Measurements from ENCODE around the gene MANEA.

MANEA gene

GRCh38 chr6:95577304-95578105 is at the start of gene MANEA:
MANEA (plus strand) TSS chr6:95577535; CDS start chr6:95586440, 8,905 bp downstream.
- no peaks in the 10 kb centered on the region for H3K36me3 ChIP-seq (ENCODE audit: insufficient read depth, low read length)
- H3K79me2 ChIP-seq (ENCODE audit: control insufficient read depth, insufficient read depth, low read length, unreplicated experiment), result peaks cover 20% of the 10 kb centered on the region

GRCh38 chr6:95529762-95530161 is 47.6 kb upstream of the MANEA start:
- no peaks in the 10 kb centered on the region for H3K4me1 ChIP-seq (ENCODE audit: control insufficient read depth, insufficient read depth, low read length, unreplicated experiment)
- no peak overlapping the region for H3K4me3 ChIP-seq (ENCODE audit: low read depth, low read length)
- no peaks in the 10 kb centered on the region for H3K36me3 ChIP-seq (ENCODE audit: insufficient read depth, low read length)
- no peak overlapping the region for H2AFZ ChIP-seq (ENCODE audit: low read length, unreplicated experiment)
- no peak overlapping the region for H3K27ac ChIP-seq (ENCODE audit: low read depth, low read length)
- H3K79me2 ChIP-seq (ENCODE audit: control insufficient read depth, insufficient read depth, low read length, unreplicated experiment), result no peaks in the 10 kb centered on the region
- no peaks in the 10 kb centered on the region for H3K27me3 ChIP-seq (ENCODE audit: insufficient read depth, low read length)

More at GRCh38 chr6:95577304-95578105, at the start of gene MANEA:
- H2AFZ ChIP-seq (ENCODE audit: low read length, unreplicated experiment), result peak within 1 kb of the TSS; percentile 92
- H3K27me3 ChIP-seq (ENCODE audit: insufficient read depth, low read length), result no peaks in the 10 kb centered on the region
- H3K27ac ChIP-seq (ENCODE audit: low read depth, low read length), result peak within 1 kb of the TSS; percentile 82
- peaks cover 12% of the 10 kb centered on the region for H3K4me1 ChIP-seq (ENCODE audit: control insufficient read depth, insufficient read depth, low read length, unreplicated experiment)
- H3K4me3 ChIP-seq (ENCODE audit: low read depth, low read length), result peak within 1 kb of the TSS; percentile 95

- Histone ChIP-seq H3K79me2 (ENCODE audit: control insufficient read depth, insufficient read depth, low read length, unreplicated experiment) (no peaks in the 10 kb centered on the region), H3K36me3 (ENCODE audit: insufficient read depth, low read length) (no peaks in the 10 kb centered on the region), H3K4me1 (ENCODE audit: control insufficient read depth, insufficient read depth, low read length, unreplicated experiment) (no peaks in the 10 kb centered on the region), H3K27ac (ENCODE audit: low read depth, low read length) (no peak overlapping the region), H3K27me3 (ENCODE audit: insufficient read depth, low read length) (no peaks in the 10 kb centered on the region), H2AFZ (ENCODE audit: low read length, unreplicated experiment) (no peak overlapping the region), H3K4me3 (ENCODE audit: low read depth, low read length) (no peak overlapping the region)
These were observed 47.0 kb upstream of the MANEA start for GRCh38 chr6:95530176-95530819.

GRCh38 chr6:95543798-95544197 is 33.5 kb upstream of the MANEA start:
- no peak overlapping the region for H3K4me3 ChIP-seq (ENCODE audit: low read depth, low read length)

GRCh38 chr6:95544517-95545225 is 32.7 kb upstream of the MANEA start:
- no peaks in the 10 kb centered on the region for H3K4me1 ChIP-seq (ENCODE audit: control insufficient read depth, insufficient read depth, low read length, unreplicated experiment)
- no peak overlapping the region for H2AFZ ChIP-seq (ENCODE audit: low read length, unreplicated experiment)
- H3K4me3 ChIP-seq (ENCODE audit: low read depth, low read length), result no peak overlapping the region
- no peak overlapping the region for H3K27ac ChIP-seq (ENCODE audit: low read depth, low read length)
- H3K27me3 ChIP-seq (ENCODE audit: insufficient read depth, low read length), result 0 out of 2 replicates have a peak, but pooled peaks cover 2% of the 10 kb centered on the region
- H3K79me2 ChIP-seq (ENCODE audit: control insufficient read depth, insufficient read depth, low read length, unreplicated experiment), result no peaks in the 10 kb centered on the region
- H3K36me3 ChIP-seq (ENCODE audit: insufficient read depth, low read length), result no peaks in the 10 kb centered on the region

More at GRCh38 chr6:95543798-95544197, 33.5 kb upstream of the MANEA start:
- Histone ChIP-seq H3K4me1 (ENCODE audit: control insufficient read depth, insufficient read depth, low read length, unreplicated experiment) (no peaks in the 10 kb centered on the region), H3K36me3 (ENCODE audit: insufficient read depth, low read length) (no peaks in the 10 kb centered on the region), H2AFZ (ENCODE audit: low read length, unreplicated experiment) (no peak overlapping the region), H3K27me3 (ENCODE audit: insufficient read depth, low read length) (0 out of 2 replicates have a peak, but pooled peaks cover 2% of the 10 kb centered on the region), H3K27ac (ENCODE audit: low read depth, low read length) (no peak overlapping the region), H3K79me2 (ENCODE audit: control insufficient read depth, insufficient read depth, low read length, unreplicated experiment) (no peaks in the 10 kb centered on the region)

- Histone ChIP-seq H3K79me2 (ENCODE audit: control insufficient read depth, insufficient read depth, low read length, unreplicated experiment) (no peaks in the 10 kb centered on the region), H3K36me3 (ENCODE audit: insufficient read depth, low read length) (no peaks in the 10 kb centered on the region), H2AFZ (ENCODE audit: low read length, unreplicated experiment) (no peak overlapping the region), H3K27ac (ENCODE audit: low read depth, low read length) (no peak overlapping the region), H3K27me3 (ENCODE audit: insufficient read depth, low read length) (0 out of 2 replicates have a peak, but pooled peaks cover 2% of the 10 kb centered on the region), H3K4me3 (ENCODE audit: low read depth, low read length) (no peak overlapping the region), H3K4me1 (ENCODE audit: control insufficient read depth, insufficient read depth, low read length, unreplicated experiment) (no peaks in the 10 kb centered on the region)
These were observed 32.1 kb upstream of the MANEA start for GRCh38 chr6:95545226-95545625.

GRCh38 chr6:95545686-95546085 is 31.6 kb upstream of the MANEA start:
- no peaks in the 10 kb centered on the region for H3K36me3 ChIP-seq (ENCODE audit: insufficient read depth, low read length)
- no peaks in the 10 kb centered on the region for H3K79me2 ChIP-seq (ENCODE audit: control insufficient read depth, insufficient read depth, low read length, unreplicated experiment)
- 0 out of 2 replicates have a peak, but pooled peaks cover 6% of the 10 kb centered on the region for H3K27me3 ChIP-seq (ENCODE audit: insufficient read depth, low read length)
- H3K4me3 ChIP-seq (ENCODE audit: low read depth, low read length), result no peak overlapping the region
- no peaks in the 10 kb centered on the region for H3K4me1 ChIP-seq (ENCODE audit: control insufficient read depth, insufficient read depth, low read length, unreplicated experiment)
- H3K27ac ChIP-seq (ENCODE audit: low read depth, low read length), result no peak overlapping the region
- H2AFZ ChIP-seq (ENCODE audit: low read length, unreplicated experiment), result no peak overlapping the region

- Histone ChIP-seq H2AFZ (ENCODE audit: low read length, unreplicated experiment) (no peak overlapping the region), H3K36me3 (ENCODE audit: insufficient read depth, low read length) (no peaks in the 10 kb centered on the region), H3K4me3 (ENCODE audit: low read depth, low read length) (no peak overlapping the region), H3K79me2 (ENCODE audit: control insufficient read depth, insufficient read depth, low read length, unreplicated experiment) (no peaks in the 10 kb centered on the region), H3K27me3 (ENCODE audit: insufficient read depth, low read length) (0 out of 2 replicates have a peak, but pooled peaks cover 7% of the 10 kb centered on the region), H3K27ac (ENCODE audit: low read depth, low read length) (no peak overlapping the region), H3K4me1 (ENCODE audit: control insufficient read depth, insufficient read depth, low read length, unreplicated experiment) (no peaks in the 10 kb centered on the region)
These were observed 31.2 kb upstream of the MANEA start for GRCh38 chr6:95546148-95546547.

GRCh38 chr6:95547043-95547442 is 30.3 kb upstream of the MANEA start:
- no peaks in the 10 kb centered on the region for H3K4me1 ChIP-seq (ENCODE audit: control insufficient read depth, insufficient read depth, low read length, unreplicated experiment)
- no peak overlapping the region for H3K4me3 ChIP-seq (ENCODE audit: low read depth, low read length)
- no peaks in the 10 kb centered on the region for H3K36me3 ChIP-seq (ENCODE audit: insufficient read depth, low read length)
- H3K27me3 ChIP-seq (ENCODE audit: insufficient read depth, low read length), result 0 out of 2 replicates have a peak, but pooled peaks cover 7% of the 10 kb centered on the region
- H3K79me2 ChIP-seq (ENCODE audit: control insufficient read depth, insufficient read depth, low read length, unreplicated experiment), result no peaks in the 10 kb centered on the region
- H2AFZ ChIP-seq (ENCODE audit: low read length, unreplicated experiment), result no peak overlapping the region
- H3K27ac ChIP-seq (ENCODE audit: low read depth, low read length), result no peak overlapping the region

- Histone ChIP-seq H3K79me2 (ENCODE audit: control insufficient read depth, insufficient read depth, low read length, unreplicated experiment) (no peaks in the 10 kb centered on the region), H3K4me3 (ENCODE audit: low read depth, low read length) (no peak overlapping the region), H2AFZ (ENCODE audit: low read length, unreplicated experiment) (no peak overlapping the region), H3K36me3 (ENCODE audit: insufficient read depth, low read length) (no peaks in the 10 kb centered on the region), H3K27me3 (ENCODE audit: insufficient read depth, low read length) (0 out of 2 replicates have a peak, but pooled peaks cover 7% of the 10 kb centered on the region), H3K27ac (ENCODE audit: low read depth, low read length) (no peak overlapping the region), H3K4me1 (ENCODE audit: control insufficient read depth, insufficient read depth, low read length, unreplicated experiment) (no peaks in the 10 kb centered on the region)
These were observed 29.0 kb upstream of the MANEA start for GRCh38 chr6:95548188-95548786.
